Activated CD8-positive, alpha-beta memory T cell treated with anti-CD3 and anti-CD28 coated beads for 24 hours (primary cell): ENCODE measurements around the gene VAV3.

Experiments
- DNase-seq: peaks from one replicate; pipeline ENCODE4 v3.0.0-alpha.2; 2020

Gene VAV3

GRCh38 chr1:107620753-107621152 is 344.2 kb downstream of the VAV3 start:
- no peak for DNase-seq

DNA sequence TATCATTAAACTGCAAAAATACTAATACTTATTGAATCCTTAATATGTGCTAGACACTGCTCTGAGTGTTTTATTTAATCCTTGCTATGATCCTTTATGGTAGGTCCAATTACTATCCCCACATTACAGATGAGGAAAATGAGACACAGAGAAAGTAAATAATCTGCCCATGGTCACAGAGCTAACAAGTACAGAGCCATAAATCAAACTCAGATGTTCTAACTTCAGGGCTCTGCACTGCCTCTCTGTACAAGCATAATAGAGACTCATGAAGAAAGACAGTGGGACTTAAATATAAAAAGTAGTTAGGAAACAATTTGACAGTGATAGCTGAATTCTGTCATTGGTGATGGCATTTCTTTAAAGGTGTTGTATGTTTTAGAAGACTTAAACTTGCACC is 346.4 kb downstream of the VAV3 start:
- DNase-seq: no peak

DNA sequence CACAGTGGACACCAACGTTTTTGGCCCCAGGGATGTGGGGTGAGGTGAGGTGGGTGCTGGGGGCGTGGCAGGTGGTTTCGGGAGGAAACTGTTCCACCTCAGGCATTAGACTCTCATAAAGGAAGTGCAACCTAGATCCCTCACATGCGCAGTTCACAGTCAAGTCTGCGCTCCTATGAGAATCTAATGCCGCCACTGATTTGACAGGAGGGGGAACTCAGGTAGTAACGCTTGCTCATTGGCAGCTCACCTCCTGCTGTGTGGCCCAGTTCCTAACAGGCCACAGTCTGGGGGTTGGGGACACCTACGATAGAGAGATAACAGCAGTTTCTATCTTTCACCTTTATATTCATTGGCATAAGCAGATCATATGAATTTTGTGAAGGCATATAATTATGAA is 347.1 kb downstream of the VAV3 start:
- DNase-seq: no peak

DNA sequence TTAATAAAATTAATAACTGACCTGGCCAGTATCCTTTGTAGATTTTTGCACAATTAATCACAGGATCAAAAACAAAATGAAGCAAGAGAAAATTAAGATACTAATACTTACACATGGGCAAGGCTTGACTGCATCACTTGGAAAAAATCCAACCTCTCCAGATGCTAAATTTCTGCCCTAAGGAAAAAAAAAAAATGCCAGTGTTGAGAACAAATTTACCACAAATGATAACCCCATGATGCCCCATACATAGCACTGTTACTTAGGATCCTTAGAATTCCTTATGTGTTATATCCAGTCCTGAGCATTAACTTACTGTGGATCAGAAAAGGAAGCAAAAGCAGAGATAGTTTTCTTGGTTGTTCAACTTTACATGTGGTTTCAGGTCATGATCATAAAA is 347.5 kb downstream of the VAV3 start:
- DNase-seq: no peak

DNA sequence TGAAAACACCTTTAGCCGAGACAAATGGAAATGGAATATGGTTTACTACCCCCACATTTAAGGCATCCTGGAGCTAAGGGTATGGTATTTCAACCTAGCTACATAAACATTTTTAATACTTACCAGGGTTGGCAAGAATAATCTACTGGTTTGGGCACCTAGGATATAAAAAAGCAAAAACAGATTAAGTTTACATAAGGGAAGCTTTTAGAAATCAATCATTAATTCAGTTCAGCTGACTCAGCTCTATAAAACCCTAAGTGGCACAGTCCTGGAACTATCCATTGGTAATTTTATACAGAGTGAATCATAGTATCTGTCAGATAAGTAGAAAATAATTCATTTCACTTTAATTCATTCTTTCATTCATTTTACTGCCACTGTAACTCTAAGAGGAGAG is 355.2 kb downstream of the VAV3 start:
- DNase-seq: no peak

DNA sequence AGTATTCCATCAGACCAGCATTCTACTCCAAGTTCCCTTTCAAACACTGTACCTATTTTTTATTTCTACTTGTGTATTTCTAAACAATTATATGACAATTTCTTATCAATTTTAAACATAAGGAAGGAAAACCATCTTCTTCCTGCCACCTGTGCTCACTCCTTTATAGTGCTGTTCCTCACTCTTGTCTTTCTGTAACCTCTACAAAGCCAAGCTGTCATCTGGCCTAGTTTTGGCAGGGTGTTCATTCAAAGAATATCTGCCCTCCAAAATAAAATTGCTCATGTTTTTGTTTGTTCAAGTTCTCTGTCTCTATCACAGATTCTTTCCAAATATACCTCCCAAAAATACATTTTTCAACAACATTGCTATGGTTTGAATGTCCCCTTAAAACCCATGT is 360.2 kb downstream of the VAV3 start:
- DNase-seq: no peak

DNA sequence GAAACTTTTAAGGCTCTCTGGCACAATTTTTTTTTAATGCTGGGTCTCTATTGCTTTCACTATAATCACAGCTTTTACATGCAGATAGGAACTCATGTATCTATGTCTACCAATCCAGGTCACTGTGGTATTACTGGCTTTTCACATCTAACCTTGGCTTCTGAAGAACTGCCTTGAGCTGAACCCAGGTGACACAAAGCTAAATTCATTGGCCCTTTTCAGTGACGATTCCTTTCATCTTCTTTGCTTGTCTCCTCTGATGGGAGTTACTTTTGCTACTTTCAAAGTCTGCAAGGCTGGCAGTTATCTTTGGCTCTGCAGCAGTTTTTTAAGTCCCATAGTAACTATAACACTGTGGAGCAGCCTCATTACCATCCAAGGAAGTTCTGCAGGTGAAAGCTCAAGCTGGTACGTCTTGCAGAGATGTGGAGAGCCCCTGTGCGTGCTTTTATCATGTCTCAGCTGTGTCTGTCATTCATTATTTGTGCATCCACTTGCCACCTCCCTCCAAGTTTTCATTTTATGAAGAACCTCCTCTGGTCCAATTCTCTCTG is 364.3 kb downstream of the VAV3 start:
- no peak for DNase-seq

GRCh38 chr1:107599220-107599619 is 365.8 kb downstream of the VAV3 start:
- DNase-seq: no peak

DNA sequence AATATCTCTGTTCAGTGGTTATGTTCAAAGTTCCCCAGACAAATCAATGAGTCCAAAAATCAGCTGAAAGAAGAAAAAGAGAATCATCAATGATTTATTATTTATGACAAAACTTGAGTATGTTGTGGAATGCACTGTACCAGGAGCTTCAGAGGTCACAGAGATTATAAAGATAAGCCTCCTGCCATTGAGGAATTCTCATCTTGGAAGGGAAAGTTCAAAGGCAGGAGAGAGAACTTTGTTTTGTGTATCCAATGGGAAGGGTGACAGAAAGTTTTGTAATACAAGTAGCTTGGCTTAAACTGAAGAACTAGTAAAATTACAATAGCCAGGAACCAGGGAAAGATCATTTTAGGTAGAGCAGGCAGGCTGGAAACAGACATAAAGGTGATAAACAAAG is 367.7 kb downstream of the VAV3 start:
- DNase-seq: no peak

- DNase-seq: no peak
Observed at GRCh38 chr1:107594536-107594935, 370.4 kb downstream of the VAV3 start.

DNA sequence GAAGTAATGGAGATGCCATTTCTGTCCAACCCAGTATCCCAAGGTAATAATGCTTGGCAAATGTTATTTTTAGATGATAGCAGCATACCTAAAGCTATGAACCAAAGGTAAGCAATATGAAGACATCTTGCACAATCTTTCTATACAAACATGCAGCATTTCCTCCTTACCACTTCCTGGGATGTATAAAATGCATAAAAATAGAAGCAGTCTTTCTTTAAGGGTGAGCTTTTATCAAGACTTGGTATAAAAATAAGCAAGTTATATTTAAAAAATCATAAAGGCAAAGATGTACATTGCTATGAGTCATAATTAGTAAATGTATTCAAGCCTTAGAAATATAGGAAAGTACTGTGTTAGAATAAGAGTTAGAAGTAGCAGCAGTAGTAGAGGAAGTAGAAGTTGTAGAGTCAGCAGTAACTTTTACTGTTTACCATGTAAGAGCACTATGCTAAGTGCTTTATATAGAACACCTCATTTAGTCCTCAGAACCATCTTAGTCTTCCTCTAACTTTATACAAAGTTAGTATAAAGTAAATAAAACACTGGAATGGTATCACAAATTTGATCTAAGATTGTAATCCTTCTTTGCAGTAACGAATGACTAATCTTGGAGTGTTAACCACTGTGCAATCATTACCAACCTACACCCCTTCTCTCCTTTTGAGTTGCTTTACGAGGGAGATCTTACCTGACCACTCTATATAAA is 371.3 kb downstream of the VAV3 start:
- DNase-seq: no peak

DNA sequence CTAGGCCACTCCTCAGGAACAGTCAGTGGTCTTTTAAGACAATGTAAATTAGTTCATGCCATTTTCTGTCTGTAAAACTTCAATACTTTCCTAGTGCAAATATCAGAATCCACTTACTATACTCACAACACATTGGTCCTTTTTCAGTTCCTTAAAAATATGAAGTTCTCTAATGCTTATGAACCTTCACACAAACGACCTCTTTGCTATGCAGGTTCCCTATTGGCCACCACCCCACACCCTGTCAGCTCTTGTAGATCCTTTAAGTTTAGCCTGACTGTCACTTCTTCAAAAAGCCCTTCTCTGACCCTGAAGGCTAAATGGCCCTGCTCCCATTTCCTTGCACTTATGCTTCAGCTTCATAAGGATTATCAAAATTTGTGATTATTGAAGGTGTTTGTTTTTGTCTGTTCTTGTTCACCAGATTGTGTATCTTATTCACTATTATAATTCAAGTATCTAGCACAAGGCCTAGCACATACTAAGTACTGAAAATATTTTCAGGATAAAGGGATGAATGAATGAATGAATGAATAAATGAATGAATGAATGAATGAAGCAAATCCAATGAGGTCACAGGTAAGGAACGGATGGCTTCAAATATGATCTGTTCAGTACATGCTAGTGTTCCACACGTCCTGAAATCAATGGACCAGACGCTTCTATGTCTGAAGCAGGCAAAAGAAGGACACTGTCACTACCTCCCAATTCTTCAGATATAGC is 373.9 kb downstream of the VAV3 start:
- no peak for DNase-seq

- no peak for DNase-seq
Observed at GRCh38 chr1:107590087-107590486, 374.9 kb downstream of the VAV3 start.

DNA sequence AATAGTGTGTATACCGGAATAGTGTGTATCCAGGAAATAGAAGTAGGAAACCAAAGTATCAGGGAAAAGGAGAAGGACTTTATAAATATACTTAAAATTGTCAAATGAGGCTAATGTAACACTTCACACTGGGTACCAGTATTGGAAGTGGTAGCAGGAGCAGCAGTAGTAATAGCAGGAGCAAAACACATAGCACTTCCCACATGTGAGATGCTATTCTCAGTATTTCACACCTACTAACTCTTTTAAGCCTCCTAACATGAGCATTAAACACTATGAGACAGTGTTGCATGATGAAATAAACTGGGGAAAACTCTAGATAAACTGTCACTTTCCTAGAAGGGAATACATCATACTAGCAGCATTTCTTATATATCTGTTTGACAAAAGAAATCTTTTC is 376.7 kb downstream of the VAV3 start:
- no peak for DNase-seq

DNA sequence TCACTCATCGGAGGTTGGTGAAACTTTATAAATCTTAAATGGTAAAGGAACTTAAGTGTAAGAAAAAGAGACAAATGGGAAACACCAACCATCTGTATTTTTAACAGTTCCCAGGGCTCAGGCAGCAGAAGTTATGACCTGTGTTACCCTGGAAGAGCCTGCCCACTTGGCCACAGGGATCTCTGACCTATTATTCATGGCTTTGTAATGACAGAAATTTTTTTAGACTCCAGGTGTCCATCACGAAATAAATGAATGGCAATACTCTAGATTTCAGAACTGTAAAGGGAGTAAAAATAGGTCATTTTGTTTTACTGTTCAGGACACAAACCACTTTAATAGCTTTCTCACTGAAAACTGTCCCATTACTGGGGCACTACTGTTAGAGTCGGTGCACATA is 389.8 kb downstream of the VAV3 start:
- no peak for DNase-seq

DNA sequence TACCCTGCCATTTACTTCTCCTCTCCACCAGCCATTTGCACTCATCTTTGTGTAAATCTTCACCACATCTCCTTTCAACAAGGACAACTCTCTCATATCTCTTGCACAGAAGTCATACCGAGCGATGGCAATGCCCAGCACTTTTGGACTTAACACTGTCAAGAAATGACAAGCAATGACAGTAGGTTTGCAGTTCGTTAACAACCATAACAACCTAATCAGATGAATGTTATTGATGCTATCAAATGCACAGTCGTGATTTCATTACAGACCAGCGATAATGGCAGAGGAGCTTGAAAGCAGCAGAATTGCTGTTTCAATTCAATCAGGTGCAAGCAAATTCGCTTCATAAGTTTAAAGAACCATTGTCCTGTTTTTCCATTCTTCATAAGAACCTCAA is 390.9 kb downstream of the VAV3 start:
- DNase-seq: no peak

- no peak for DNase-seq
Observed at GRCh38 chr1:107572674-107573211, 392.2 kb downstream of the VAV3 start.

DNA sequence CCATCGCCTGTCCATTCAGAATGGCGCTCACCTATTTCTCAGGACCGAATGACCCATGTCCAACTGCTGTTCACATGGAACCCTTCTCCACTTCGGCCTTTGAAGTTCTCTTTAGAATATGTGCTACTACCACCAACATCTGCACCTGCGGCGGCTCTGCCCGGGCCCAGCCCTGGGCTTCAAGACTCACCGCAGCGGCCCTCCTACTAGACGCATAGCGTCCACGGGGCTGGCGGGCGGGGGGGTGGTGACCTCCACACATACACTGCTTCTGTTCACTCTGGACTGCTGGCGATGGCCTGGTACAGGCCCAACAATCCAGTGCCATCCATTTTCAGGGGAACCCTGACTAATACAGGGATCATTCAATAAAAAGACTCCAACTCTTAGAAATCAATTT is 394.2 kb downstream of the VAV3 start:
- no peak for DNase-seq

- DNase-seq: no peak
Observed at GRCh38 chr1:107563441-107563840, 401.5 kb downstream of the VAV3 start.

DNA sequence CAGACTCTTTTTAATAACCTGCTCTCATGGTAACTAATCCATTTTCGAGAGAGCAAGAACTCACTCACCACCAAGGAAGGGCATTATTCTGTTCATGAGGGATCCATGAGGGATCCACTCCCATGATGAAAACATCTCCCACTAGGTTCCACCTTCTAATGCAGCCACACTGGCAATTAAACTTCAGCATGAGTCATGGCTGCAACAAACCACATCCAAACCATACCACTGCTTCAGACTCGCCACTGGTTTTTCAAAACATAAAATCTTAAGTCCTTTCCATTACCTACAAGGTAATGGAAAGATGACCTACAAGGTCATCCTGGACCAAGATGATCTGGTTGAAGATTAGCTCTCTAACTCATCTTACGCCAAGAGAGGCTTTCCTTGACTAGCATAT is 405.1 kb downstream of the VAV3 start:
- no peak for DNase-seq

GRCh38 chr1:107557095-107557494 is 407.9 kb downstream of the VAV3 start:
- DNase-seq: no peak

DNA sequence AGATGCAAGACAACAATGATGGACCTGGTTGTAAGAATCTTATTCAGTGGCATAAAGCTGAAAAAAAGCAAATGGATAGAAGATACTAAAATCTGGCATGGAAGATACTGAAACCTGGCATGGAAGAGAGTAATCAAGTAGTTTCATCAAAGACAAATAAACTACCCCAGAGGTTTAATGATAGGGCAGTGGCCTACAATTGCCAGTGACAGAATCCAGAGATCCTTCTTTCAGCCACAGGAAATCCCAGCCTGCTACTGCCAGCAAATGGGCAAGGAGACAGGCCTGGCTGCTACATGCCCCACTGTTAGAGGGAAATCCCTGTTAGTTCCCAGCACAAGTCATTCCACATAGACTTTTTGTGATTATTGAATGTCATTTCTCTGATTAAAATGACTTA is 409.4 kb downstream of the VAV3 start:
- no peak for DNase-seq

- no peak for DNase-seq
Observed at GRCh38 chr1:107552781-107553180, 412.2 kb downstream of the VAV3 start.

GRCh38 chr1:107551456-107551855 is 413.5 kb downstream of the VAV3 start:
- DNase-seq: no peak
